Parathyroid adenoma (tissue), 2 donors: Measurements from ENCODE around the gene SPATS2L.

Experiments
- H2AFZ ChIP-seq: fragments of 300-600 bp; sonication (generic); one replicate; pipeline ENCODE4 v1.7.0; 2017; ENCODE audit warnings: antibody characterized with exemption, mild to moderate bottlenecking
- H3K27ac ChIP-seq: fragments of 300-600 bp; sonication (generic); one replicate; pipeline ENCODE4 v1.7.0; 2017
- H3K27me3 ChIP-seq: fragments of 300-600 bp; sonication (generic); one replicate; pipeline ENCODE4 v1.7.0; 2017; ENCODE audit warnings: low read length; ENCODE audit not compliant: control insufficient read depth, insufficient read depth
- H3K36me3 ChIP-seq: fragments of 300-600 bp; sonication (generic); one replicate; pipeline ENCODE4 v1.7.0; 2017; ENCODE audit warnings: low read length; ENCODE audit not compliant: control insufficient read depth, insufficient read depth
- H3K4me1 ChIP-seq: fragments of 300-600 bp; sonication (generic); one replicate; pipeline ENCODE4 v1.7.0; 2017; ENCODE audit warnings: control low read depth
- H3K4me2 ChIP-seq: fragments of 300-600 bp; sonication (generic); one replicate; pipeline ENCODE4 v1.7.0; 2017; ENCODE audit warnings: low read length
- H3K4me3 ChIP-seq: fragments of 300-600 bp; sonication (generic); one replicate; pipeline ENCODE4 v1.7.0; 2017; ENCODE audit warnings: low read depth, low read length
- H3K79me2 ChIP-seq: fragments of 300-600 bp; sonication (generic); one replicate; pipeline ENCODE4 v1.7.0; 2017; ENCODE audit warnings: control low read depth
- H3K9ac ChIP-seq: fragments of 300-600 bp; sonication (generic); one replicate; pipeline ENCODE4 v1.7.0; 2017; ENCODE audit warnings: mild to moderate bottlenecking
- H3K9me3 ChIP-seq: fragments of 300-600 bp; sonication (generic); one replicate; pipeline ENCODE4 v1.7.0; 2017; ENCODE audit warnings: low read length; ENCODE audit not compliant: control insufficient read depth
- CTCF ChIP-seq: fragments of 300-600 bp; sonication (generic); IDR thresholded peaks from one replicate; pipeline ENCODE4 v1.7.0; 2017; ENCODE audit warnings: antibody characterized with exemption, mild to moderate bottlenecking
- donor health status: primary hyperparathyroidism.

Gene SPATS2L

DNA sequence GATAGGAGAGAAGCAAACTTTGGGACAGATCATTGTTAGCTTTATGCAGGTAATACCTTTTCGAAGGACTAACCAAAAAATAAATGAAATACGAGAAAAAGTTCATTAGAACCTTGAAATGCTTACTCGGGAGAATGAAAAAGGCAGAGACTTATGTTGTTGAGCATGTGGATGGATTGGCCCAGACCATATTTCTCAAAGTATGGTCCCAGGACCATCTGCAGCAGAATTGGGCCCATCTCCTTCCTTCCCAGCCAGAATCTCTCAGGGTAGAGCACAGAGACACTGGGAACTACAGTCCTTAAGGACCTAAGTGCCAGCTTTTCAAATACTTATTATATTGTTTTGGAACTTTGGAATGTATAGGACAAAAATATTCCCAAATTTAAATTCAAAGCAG, 152.6 kb downstream of the SPATS2L start:
- no peak overlapping the region for H3K4me3 ChIP-seq
- H3K79me2 ChIP-seq: no peaks in the 10 kb centered on the region
- no peak for TF ChIP-seq CTCF
- H3K4me1 ChIP-seq: peaks cover 30% of the 10 kb centered on the region
- no peak overlapping the region for H3K4me2 ChIP-seq
- H3K27ac ChIP-seq: no peak overlapping the region
- no peaks in the 10 kb centered on the region for H3K9me3 ChIP-seq
- H3K9ac ChIP-seq: no peak overlapping the region
- no peaks in the 10 kb centered on the region for H3K36me3 ChIP-seq
- peak overlapping the region; percentile 13 for H2AFZ ChIP-seq
- no peaks in the 10 kb centered on the region for H3K27me3 ChIP-seq

- no peak for TF ChIP-seq CTCF
These were observed 155.6 kb downstream of the SPATS2L start for GRCh38 chr2:200461846-200462710.

GRCh38 chr2:200463452-200463851, 157.0 kb downstream of the SPATS2L start:
- H3K4me3 ChIP-seq: no peak overlapping the region
- no peaks in the 10 kb centered on the region for H3K27me3 ChIP-seq
- peaks cover under 1% of the 10 kb centered on the region for H3K4me1 ChIP-seq
- H3K9ac ChIP-seq: no peak overlapping the region
- no peaks in the 10 kb centered on the region for H3K9me3 ChIP-seq
- H3K4me2 ChIP-seq: no peak overlapping the region
- no peaks in the 10 kb centered on the region for H3K79me2 ChIP-seq
- no peak for TF ChIP-seq CTCF
- no peak overlapping the region for H3K27ac ChIP-seq
- H3K36me3 ChIP-seq: no peaks in the 10 kb centered on the region
- H2AFZ ChIP-seq: no peak overlapping the region

More at GRCh38 chr2:200461846-200462710, 155.6 kb downstream of the SPATS2L start:
- Histone ChIP-seq H3K4me3 (no peak overlapping the region), H3K36me3 (no peaks in the 10 kb centered on the region), H3K27me3 (no peaks in the 10 kb centered on the region), H3K4me2 (no peak overlapping the region), H2AFZ (no peak overlapping the region), H3K79me2 (no peaks in the 10 kb centered on the region), H3K9ac (no peak overlapping the region), H3K27ac (no peak overlapping the region), H3K9me3 (no peaks in the 10 kb centered on the region), H3K4me1 (peaks cover 13% of the 10 kb centered on the region)

- Histone ChIP-seq H3K79me2 (no peaks in the 10 kb centered on the region), H3K27me3 (no peaks in the 10 kb centered on the region), H3K9ac (no peak overlapping the region), H3K4me3 (no peak overlapping the region), H3K27ac (peak overlapping the region; percentile 7), H3K4me2 (no peak overlapping the region), H3K9me3 (no peaks in the 10 kb centered on the region), H2AFZ (no peak overlapping the region), H3K36me3 (no peaks in the 10 kb centered on the region), H3K4me1 (no peaks in the 10 kb centered on the region)
- no peak for TF ChIP-seq CTCF
These were observed 160.2 kb downstream of the SPATS2L start for GRCh38 chr2:200466425-200467418.
